ENCODE measurements around the gene PCDH9. TPM values are rescaled to one million over a fixed set of nuclear protein-coding genes. Genes with fewer than 3 reads are reported as not detected.

Gene PCDH9
- total and polyA plus RNA-seq, 12 donors = 2.9 to 32.0 (median 15.4) TPM

GRCh38 chr13:66837246-66837645 lies 392.9 kb downstream of the PCDH9 start:
- no peaks in the 10 kb centered on the region for H3K9me3 ChIP-seq
- no peaks in the 10 kb centered on the region for H3K27me3 ChIP-seq
- H3K4me3 ChIP-seq = peak overlapping the region in 6 of 10 donors; percentile 9 to 30 (median 24)
- no peak for DNase-seq
- no peak for TF ChIP-seq CTCF (IDR thresholded peaks at IDR 0.05)
- H3K4me1 ChIP-seq = peaks cover 0 to 19% (median 6%) of the 10 kb centered on the region in 9 donors
- 78% methylated on average over 10 of the region's 10 CpGs for WGBS, 2 donors
- H3K36me3 ChIP-seq = no peaks in the 10 kb centered on the region
- H3K27ac ChIP-seq = peak overlapping the region in 6 of 10 donors; percentile 36 to 74 (median 58)
- peak in 2 of 8 donors; percentile 17 to 23 for ATAC-seq
- intact Hi-C loops (cut with DNase I) = loop anchor here in 3 of 10 donors (5.0 to 10.0 kb wide), 3 partner anchors 388 to 398 kb away; partner anchors contain the start of gene PCDH9 (in 2 of the 3)

DNA sequence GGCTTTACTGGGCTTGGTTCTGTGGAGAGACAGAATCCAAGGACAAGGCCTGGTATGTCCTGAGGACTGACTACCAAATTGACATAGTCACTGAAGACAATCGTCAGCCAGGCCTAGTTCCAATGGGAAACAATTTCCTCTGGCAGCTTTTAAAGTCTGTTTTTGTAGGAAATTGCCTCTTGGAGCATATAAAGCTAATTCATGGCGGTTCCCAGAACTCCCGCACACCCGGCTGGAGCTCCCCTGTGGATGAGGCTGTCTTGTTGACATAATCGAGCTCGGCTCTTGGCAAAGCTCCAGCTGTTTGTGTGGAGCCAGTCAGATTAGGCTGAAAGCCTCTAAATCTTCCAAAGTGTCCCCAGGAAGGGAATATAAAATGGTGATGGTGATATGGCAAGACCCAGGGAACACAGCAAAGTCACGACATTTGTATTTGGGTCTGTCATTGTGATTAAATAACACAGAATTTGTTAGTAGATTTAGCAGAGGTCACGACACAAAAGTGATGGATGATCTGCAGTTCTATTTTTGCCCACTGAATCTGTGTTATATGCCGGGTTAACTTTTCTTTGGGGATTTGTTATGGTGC lies 395.0 kb downstream of the PCDH9 start:
- WGBS, 2 donors = 15 to 16% methylated on average over 9 of the region's 9 CpGs
- peak in 1 of 9 donors; percentile 15 for TF ChIP-seq CTCF (IDR thresholded peaks at IDR 0.05)
- peak overlapping the region in 8 of 10 donors; percentile 5 to 74 (median 44) for H3K27ac ChIP-seq
- no peaks in the 10 kb centered on the region for H3K9me3 ChIP-seq
- peak; percentile 64 to 94 (median 88) for ATAC-seq
- no peaks in the 10 kb centered on the region for H3K27me3 ChIP-seq
- H3K4me1 ChIP-seq = peaks cover 0 to 19% (median 6%) of the 10 kb centered on the region in 9 donors
- H3K4me3 ChIP-seq = no peak overlapping the region
- intact Hi-C loops (cut with DNase I) = loop anchor here in 3 of 10 donors (5.0 to 10.0 kb wide), 3 partner anchors 390 to 400 kb away; partner anchors contain the start of gene PCDH9 (in 2 of the 3)
- H3K36me3 ChIP-seq = no peaks in the 10 kb centered on the region
- DNase-seq = peak; percentile 77 to 90

DNA sequence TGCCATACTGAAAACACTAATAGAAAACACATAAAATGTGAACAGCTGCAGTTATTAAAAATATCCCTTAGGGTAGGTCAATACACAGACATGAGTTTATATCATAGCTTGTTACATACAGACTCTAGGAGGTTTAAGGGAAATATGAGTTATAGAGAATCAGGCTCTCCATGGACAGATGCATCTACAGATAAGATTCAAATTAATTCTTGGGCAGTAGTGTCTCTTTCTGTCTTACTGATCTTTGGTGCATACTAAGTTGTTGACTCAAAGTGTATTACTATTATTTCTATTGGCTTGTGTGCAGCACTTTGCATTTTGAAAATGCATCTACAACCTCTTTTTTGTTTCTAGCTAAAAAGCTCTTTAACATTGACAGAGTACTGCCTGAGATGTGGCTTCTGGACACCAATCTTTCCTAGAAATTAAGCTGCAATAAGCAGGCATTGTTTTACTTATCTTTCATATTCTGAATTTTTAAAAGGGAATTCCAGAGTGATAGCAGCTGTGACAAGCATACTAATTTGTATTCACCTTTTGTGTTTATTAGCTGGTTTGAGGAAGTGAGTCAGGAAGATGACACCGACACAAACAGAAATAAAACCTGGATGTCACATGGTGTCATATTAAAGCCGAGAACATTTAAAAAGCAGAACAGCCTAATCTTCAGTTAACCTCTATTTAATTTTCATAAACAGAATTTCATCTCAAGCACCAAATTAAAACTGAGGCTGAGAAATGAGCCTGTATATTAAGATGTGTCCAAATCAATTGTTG lies 399.0 kb downstream of the PCDH9 start:
- no peak for TF ChIP-seq CTCF (IDR thresholded peaks at IDR 0.05)
- no peaks in the 10 kb centered on the region for H3K9me3 ChIP-seq
- H3K27me3 ChIP-seq = no peaks in the 10 kb centered on the region
- peaks cover 0 to 19% (median 6%) of the 10 kb centered on the region in 9 donors for H3K4me1 ChIP-seq
- H3K36me3 ChIP-seq = no peaks in the 10 kb centered on the region
- H3K4me3 ChIP-seq = no peak overlapping the region
- no peak for DNase-seq
- WGBS, 2 donors = 61 to 62% methylated on average over 2 of the region's 2 CpGs
- ATAC-seq = no peak
- no peak overlapping the region for H3K27ac ChIP-seq
- intact Hi-C loops (cut with DNase I) = loop anchor here in 2 of 10 donors (10.0 kb wide), 2 partner anchors 394 to 404 kb away; partner anchors contain the start of gene PCDH9 (in 1 of the 2)

GRCh38 chr13:66829803-66830202 lies 400.3 kb downstream of the PCDH9 start:
- no peak overlapping the region for H3K4me3 ChIP-seq
- H3K27ac ChIP-seq = no peak overlapping the region
- no peaks in the 10 kb centered on the region for H3K36me3 ChIP-seq
- peaks cover 0 to 8% (median 5%) of the 10 kb centered on the region in 9 donors for H3K4me1 ChIP-seq
- H3K27me3 ChIP-seq = no peaks in the 10 kb centered on the region
- no peak for DNase-seq
- no peak for ATAC-seq
- H3K9me3 ChIP-seq = no peaks in the 10 kb centered on the region
- 84 to 86% methylated on average over 2 of the region's 2 CpGs for WGBS, 2 donors
- intact Hi-C loops (cut with DNase I) = loop anchor here in 2 of 10 donors (10.0 kb wide), 2 partner anchors 395 to 405 kb away; partner anchors contain the start of gene PCDH9 (in 1 of the 2)
- no peak for TF ChIP-seq CTCF (IDR thresholded peaks at IDR 0.05)
